Skeletal muscle tissue (tissue), 4 donors: ENCODE measurements around the gene CDR2L. TPM values are rescaled to one million over a fixed set of nuclear protein-coding genes. Genes with fewer than 3 reads are reported as not detected.

ENCODE experiments used
- H3K27ac ChIP-seq: one replicate; pipeline ENCODE4 v1.7.0; 2013; ENCODE audit warnings: mild to moderate bottlenecking, low read depth, low read length, inconsistent platforms
- H3K27me3 ChIP-seq, 3 donors: one replicate each; pipeline ENCODE4 v1.7.0; 2013; ENCODE audit warnings: low read length in 3 of 3; ENCODE audit not compliant: control insufficient read depth in 3 of 3, insufficient read depth in 3 of 3
- H3K36me3 ChIP-seq, 3 donors: one replicate each; pipeline ENCODE4 v1.7.0; 2013; ENCODE audit warnings: low read length in 3 of 3; ENCODE audit not compliant: control insufficient read depth in 3 of 3, insufficient read depth in 3 of 3
- H3K4me1 ChIP-seq, 3 donors: one replicate each; pipeline ENCODE4 v1.7.0; 2013; ENCODE audit warnings: low read length in 3 of 3, mild to moderate bottlenecking in 3 of 3; ENCODE audit not compliant: control insufficient read depth in 3 of 3, insufficient read depth in 3 of 3
- H3K4me3 ChIP-seq, 3 donors: one replicate each; pipeline ENCODE4 v1.7.0; 2013; ENCODE audit warnings: low read length in 3 of 3
- H3K9ac ChIP-seq, 3 donors: one replicate each; pipeline ENCODE4 v1.7.0; 2013; ENCODE audit warnings: low read length in 3 of 3, mild to moderate bottlenecking in 3 of 3, moderate library complexity in 2 of 3, low read depth in 1 of 3
- H3K9me3 ChIP-seq, 3 donors: one replicate each; pipeline ENCODE4 v1.7.0; 2013; ENCODE audit warnings: low read length in 3 of 3; ENCODE audit not compliant: control insufficient read depth in 3 of 3
- total RNA-seq: library from RNA; depleted of rRNA; stranded (reverse); fragments of >200 nt; gene quantifications from one replicate; pipeline ENCODE4 v1.2.3, GENCODE V29; 2014
- donor health status: Osteomylitis.

The CDR2L gene
- 2.6 TPM for total RNA-seq

- H3K9ac ChIP-seq: peak within 1 kb of the TSS; percentile 79 to 91 (median 82)
- peak within 1 kb of the TSS; percentile 93 for H3K27ac ChIP-seq
- H3K36me3 ChIP-seq: no peaks in the 10 kb centered on the region
- H3K9me3 ChIP-seq: no peaks in the 10 kb centered on the region
- H3K4me3 ChIP-seq: peak within 1 kb of the TSS; percentile 67 to 78 (median 76)
- H3K27me3 ChIP-seq: peaks cover 0 to 9% (median 9%) of the 10 kb centered on the region in 3 donors
- H3K4me1 ChIP-seq: peaks cover 23 to 35% (median 25%) of the 10 kb centered on the region in 3 donors
Measured at GRCh38 chr17:74987418-74987908, at the start of gene CDR2L. Gene CDR2L, plus strand, starts transcription at chr17:74987632. Its CDS starts 412 bp downstream, at chr17:74988044.

- Histone ChIP-seq H3K27me3 (peaks cover 59 to 79% (median 71%) of the 10 kb centered on the region in 3 donors), H3K4me1 (no peaks in the 10 kb centered on the region), H3K36me3 (no peaks in the 10 kb centered on the region), H3K27ac (no peak overlapping the region), H3K9ac (no peak overlapping the region), H3K9me3 (no peaks in the 10 kb centered on the region), H3K4me3 (no peak overlapping the region)
Measured at GRCh38 chr17:74938194-74938950, 49.1 kb upstream of the CDR2L start.

- H3K9me3 ChIP-seq: no peaks in the 10 kb centered on the region
- no peak overlapping the region for H3K9ac ChIP-seq
- H3K36me3 ChIP-seq: no peaks in the 10 kb centered on the region
- peaks cover 61 to 78% (median 69%) of the 10 kb centered on the region in 3 donors for H3K27me3 ChIP-seq
- no peaks in the 10 kb centered on the region for H3K4me1 ChIP-seq
- H3K27ac ChIP-seq: no peak overlapping the region
- no peak overlapping the region for H3K4me3 ChIP-seq
Measured at GRCh38 chr17:74939534-74939933, 47.9 kb upstream of the CDR2L start.

GRCh38 chr17:74941128-74941725 lies 46.2 kb upstream of the CDR2L start:
- Histone ChIP-seq H3K4me3 (no peak overlapping the region), H3K9me3 (no peaks in the 10 kb centered on the region), H3K27me3 (peaks cover 51 to 71% (median 62%) of the 10 kb centered on the region in 3 donors), H3K9ac (no peak overlapping the region), H3K27ac (no peak overlapping the region), H3K36me3 (no peaks in the 10 kb centered on the region), H3K4me1 (no peaks in the 10 kb centered on the region)

DNA sequence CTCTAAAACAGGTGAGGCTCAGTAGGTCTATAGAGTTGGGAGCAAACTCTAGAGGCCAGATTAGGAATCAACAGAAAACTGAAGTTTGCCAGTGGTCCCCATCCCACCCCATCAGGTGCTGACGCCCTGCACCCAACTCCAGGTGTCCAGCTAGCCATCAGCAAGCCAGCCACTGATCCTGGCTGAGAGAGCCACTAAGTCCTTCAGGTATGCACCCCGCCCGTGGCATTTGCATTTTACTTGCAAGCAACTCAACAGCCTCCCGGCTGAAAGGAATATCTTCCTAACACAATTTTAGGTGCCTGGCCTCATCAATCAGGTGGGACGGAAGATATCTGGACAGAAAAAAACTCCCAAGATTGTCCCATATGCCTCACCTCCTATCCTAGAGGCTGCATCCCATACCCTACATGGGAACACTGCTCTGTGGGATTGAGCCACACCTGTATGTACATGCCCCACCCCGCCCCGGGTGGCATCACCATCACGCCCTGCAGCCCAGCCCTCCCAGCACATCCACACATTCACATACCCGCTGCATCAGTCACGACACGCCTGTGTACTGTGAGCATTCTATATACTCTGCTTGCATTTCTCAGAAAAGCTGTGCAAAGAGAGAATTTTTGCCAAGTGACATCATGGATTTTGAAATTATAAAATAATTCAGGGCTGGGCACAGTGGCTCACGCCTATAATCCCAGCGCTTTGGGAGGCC lies 43.5 kb upstream of the CDR2L start:
- H3K27ac ChIP-seq: no peak overlapping the region
- H3K36me3 ChIP-seq: no peaks in the 10 kb centered on the region
- no peak overlapping the region for H3K9ac ChIP-seq
- H3K27me3 ChIP-seq: peaks cover 43 to 55% (median 53%) of the 10 kb centered on the region in 3 donors
- no peaks in the 10 kb centered on the region for H3K9me3 ChIP-seq
- no peaks in the 10 kb centered on the region for H3K4me1 ChIP-seq
- no peak overlapping the region for H3K4me3 ChIP-seq

- Histone ChIP-seq H3K27me3 (peaks cover 36 to 55% (median 50%) of the 10 kb centered on the region in 3 donors), H3K9me3 (no peaks in the 10 kb centered on the region), H3K36me3 (no peaks in the 10 kb centered on the region), H3K4me1 (no peaks in the 10 kb centered on the region), H3K27ac (no peak overlapping the region), H3K9ac (no peak overlapping the region), H3K4me3 (no peak overlapping the region)
Measured at GRCh38 chr17:74945543-74945942, 41.9 kb upstream of the CDR2L start.

- Histone ChIP-seq H3K9me3 (no peaks in the 10 kb centered on the region), H3K27ac (no peak overlapping the region), H3K36me3 (no peaks in the 10 kb centered on the region), H3K27me3 (peaks cover 47 to 54% (median 50%) of the 10 kb centered on the region in 3 donors), H3K9ac (no peak overlapping the region), H3K4me1 (no peaks in the 10 kb centered on the region), H3K4me3 (no peak overlapping the region)
Measured at GRCh38 chr17:74946641-74947040, 40.8 kb upstream of the CDR2L start.

DNA sequence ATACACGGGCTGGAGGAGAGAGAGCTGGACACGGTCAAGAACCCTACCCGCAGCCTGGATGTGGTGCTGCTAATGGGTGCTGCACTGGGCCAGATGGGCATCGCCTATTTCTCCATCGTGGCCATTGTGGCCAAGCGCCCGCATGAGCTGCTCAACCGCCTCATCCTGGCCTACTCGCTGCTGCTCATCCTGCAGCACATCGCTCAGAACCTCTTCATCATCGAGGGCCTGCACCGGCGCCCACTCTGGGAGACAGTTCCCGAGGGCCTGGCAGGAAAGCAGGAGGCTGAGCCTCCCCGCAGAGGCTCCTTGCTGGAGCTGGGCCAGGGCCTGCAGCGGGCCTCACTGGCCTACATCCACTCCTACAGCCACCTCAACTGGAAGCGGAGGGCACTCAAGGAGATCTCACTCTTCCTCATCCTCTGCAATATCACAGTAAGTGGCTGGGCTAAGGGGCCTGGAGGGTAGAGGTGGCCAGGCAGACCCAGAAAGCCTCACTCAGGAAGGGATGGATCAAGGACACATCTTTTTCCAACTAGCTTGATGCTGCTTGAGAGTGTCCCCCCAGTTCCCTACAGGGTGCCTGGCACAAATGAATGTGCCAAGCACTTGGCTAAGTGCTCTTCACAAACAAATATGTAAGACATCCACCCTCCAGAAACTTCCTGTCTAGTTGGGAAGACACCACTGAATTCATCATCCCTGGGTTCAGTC lies 40.2 kb upstream of the CDR2L start:
- Histone ChIP-seq H3K36me3 (no peaks in the 10 kb centered on the region), H3K27ac (no peak overlapping the region), H3K9me3 (no peaks in the 10 kb centered on the region), H3K27me3 (peaks cover 44 to 51% (median 50%) of the 10 kb centered on the region in 3 donors), H3K4me3 (no peak overlapping the region), H3K4me1 (no peaks in the 10 kb centered on the region), H3K9ac (no peak overlapping the region)

DNA sequence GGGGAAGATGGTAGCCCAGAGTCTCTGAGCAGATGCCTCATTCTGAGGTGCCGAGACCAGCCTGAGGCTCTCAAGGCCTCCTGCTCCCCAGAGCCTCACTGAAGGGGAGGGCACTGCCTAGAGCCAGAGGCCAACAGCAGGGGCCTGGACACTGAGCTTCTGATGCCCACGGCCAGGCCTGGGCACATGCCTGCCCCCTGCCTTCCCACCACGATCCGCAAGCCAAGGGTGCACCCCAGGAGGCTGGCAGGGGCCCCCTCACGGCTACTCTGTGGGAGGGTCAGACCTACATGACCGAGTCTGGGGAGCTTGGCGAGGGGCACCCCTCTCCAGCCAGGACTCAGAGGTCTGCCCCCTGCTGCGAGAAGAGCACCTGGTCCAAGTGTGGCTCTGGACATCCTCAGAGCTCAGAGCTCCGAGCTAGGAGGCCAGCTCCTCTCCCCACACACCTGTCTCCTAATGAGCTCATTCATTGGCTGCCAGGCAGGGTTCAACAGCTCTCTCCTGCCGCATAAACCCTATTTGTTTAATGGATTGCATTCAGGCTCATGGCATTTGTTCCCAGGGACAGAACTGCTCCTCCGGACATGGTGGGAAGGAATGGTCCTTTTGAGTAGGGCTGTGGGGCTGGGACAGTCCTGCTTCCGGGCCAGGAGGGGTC lies 37.8 kb upstream of the CDR2L start:
- Histone ChIP-seq H3K36me3 (no peaks in the 10 kb centered on the region), H3K9me3 (no peaks in the 10 kb centered on the region), H3K9ac (no peak overlapping the region), H3K27me3 (peaks cover 29 to 38% (median 37%) of the 10 kb centered on the region in 3 donors), H3K4me3 (no peak overlapping the region), H3K27ac (no peak overlapping the region), H3K4me1 (no peaks in the 10 kb centered on the region)
